Iris pigment epithelial cell (primary cell): ENCODE results near the gene UXT.
A peak's percentile ranks its signal among the peaks of the same experiment; 100 is the strongest.
"Not testable (repeated sequence)": the region's sequence is repeated elsewhere in the genome, so short reads cannot be mapped to it uniquely, and the experiment has no call there.

Source experiments
- DNase-seq: peaks from one replicate; pipeline ENCODE4 v3.0.0-alpha.2; 2011; ENCODE audit warnings: low read depth

Gene UXT, protein sequence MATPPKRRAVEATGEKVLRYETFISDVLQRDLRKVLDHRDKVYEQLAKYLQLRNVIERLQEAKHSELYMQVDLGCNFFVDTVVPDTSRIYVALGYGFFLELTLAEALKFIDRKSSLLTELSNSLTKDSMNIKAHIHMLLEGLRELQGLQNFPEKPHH

DNA sequence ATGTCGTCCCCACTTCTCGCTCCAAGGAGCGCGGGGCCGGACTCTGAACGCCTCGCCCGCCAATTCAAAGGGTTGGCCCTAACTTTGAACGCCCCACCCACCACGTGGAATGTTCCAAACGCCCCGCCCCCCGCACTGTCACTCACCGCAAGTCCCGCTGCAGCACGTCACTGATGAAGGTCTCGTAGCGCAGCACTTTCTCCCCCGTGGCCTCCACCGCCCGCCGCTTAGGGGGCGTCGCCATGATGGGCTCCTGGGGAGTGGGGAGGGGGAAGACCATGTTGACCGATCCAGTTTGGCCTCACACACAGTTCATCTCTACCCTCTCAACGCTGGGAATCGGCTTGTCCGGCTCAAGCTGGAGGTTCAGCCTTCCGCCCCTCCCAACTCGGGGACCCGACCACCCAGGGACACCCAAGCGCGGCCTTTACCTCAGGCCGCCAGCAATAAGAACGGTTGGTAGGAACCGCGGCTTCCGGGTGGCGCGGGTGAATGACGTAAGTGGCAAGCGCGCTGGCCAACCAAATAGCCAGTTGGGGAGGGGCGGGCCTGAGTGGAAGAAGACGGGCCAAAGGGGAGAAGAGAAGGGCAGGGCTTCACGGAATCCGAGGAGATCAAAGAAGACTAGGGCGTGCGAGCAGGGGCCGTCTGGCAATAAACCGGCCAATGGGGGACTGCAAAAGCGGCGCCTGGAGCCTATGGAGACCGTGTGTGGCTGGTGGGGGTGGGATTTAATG lies at the start of gene UXT:
UXT (minus strand) TSS at position 497 of the 737 bp plus-strand sequence; CDS start at position 244, 253 bp downstream.
- DNase-seq: peak; percentile 95

DNA sequence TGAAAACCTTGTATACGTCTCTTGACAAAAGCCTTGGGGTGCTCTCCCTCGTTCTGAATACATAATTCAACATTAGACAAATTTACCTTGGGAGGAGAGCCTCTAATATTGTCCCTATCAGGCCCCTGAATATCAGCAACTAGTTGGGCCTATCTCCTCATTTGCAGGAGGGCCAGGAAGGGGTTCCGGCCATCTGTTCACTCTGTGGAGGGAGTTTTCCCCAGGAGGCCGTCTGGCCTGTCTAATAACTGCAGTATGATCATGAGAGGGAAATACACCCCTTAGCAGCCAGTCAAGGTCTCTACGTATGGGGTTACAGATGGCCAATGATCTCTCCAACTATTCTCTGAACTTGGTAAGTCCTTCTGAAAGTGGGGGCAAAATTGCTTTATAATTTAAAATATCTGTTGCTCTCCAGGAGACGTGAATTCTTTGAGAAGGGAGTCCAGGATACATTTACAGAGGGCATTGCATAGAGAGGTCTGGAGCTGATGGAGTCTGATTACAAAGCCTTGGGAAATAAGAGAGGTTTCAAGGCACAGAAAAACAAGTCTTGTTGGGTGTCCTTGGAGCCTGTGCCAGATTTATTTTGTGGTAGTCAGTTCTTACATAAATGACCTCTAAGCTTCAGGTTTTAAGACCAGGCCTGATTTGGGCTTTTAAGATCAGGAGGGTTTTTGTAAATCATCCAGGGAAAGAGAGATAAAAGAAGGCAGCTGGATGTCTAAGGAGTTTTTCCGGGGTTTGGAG lies 48.2 kb upstream of the UXT start:
- DNase-seq: peak; percentile 54

DNA sequence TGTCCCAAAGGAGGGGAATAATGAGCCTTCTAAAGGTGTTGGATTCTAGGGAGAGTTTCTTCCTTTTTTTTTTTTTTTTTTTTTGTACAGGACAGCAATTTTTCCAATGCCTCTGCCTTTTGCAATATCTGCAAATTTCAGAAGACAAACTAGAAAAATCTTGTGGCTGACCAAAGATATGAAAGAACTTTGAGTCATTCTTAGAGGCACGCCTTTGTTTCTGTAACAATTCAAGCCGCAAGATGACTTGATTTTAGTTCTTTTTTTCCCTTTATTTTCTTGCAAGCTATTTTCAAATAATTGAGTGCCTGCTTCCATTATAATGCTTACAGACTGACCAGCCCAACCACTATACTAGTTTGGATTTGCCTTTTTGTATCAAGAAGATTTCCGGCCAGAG lies 47.6 kb upstream of the UXT start:
- peak; percentile 59 for DNase-seq

DNA sequence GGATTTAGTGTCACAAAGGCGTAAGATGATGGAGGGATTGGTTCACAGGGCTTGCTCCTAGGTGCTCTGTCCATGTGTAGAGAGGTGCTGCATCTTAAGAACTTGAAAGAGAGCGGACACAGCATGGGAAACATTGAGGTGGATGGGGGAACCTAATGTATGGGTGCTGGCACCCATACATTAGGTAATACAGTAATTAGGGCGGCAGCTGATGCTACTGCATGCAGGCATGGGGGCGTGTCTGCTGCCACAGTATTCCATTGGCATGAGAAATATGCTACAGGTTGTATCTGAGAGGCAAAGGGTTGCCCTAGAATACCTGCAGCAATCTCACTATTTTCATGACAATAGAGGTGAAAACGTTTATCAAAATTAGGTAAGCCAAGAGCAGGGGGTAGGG lies 45.8 kb upstream of the UXT start:
- no peak for DNase-seq

DNA sequence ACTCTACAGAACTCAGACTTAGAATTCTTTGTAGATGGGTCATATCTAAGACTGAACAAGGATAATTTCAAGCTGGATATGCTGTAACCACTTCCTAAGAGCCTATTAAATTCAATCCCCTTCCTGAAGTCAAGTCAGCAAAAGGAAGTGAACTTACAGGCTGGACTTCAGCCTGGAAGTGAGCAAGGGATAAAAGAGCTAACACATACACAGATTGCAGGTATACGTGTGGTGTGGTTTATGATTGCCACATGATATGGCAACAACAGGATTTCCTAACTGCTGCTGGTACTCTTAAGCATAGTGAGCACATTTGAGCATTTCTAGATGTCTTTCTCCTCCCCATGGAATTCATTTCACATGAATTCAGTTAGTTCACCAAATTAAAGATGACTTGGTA lies 38.2 kb upstream of the UXT start:
- DNase-seq: peak; percentile 23

DNA sequence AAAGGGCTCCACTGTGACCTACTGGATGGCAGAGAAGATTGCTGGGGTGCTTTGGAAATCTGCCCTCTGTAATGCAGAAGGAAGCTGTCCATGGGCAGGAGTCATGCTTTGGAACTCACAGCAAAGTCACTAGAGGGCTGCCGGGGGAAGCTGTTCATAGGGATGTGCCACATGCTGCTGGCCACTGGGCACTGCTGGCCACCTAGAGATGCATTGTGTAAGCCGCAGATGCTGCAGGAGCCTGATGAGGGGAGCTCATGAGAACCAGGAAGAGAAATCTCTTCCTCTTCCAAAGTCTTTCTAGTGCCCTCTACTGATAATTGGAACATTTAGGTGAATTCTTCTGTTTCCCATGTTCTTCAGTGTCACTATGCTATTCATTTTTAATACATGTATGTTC lies 31.2 kb upstream of the UXT start:
- DNase-seq: no peak

DNA sequence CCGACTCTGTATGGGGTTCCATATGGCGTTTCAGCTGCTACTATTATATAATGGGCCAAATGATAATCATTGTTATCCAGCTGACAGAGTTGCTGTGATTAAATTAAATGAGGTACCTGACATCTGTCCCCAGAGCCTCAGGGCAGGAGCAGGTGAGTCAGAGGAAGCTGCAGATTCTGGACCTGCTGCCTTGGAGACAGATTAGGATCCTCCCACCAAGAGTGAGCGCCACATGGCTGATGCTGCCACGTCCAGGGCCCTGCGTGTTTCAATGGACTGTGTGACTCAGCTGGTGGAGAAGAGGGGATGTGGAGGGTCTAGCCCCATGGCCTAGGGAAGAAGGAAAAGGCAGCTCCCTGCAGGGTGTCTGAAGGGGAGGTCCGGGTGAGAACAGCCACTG lies 28.3 kb upstream of the UXT start:
- no peak for DNase-seq

DNA sequence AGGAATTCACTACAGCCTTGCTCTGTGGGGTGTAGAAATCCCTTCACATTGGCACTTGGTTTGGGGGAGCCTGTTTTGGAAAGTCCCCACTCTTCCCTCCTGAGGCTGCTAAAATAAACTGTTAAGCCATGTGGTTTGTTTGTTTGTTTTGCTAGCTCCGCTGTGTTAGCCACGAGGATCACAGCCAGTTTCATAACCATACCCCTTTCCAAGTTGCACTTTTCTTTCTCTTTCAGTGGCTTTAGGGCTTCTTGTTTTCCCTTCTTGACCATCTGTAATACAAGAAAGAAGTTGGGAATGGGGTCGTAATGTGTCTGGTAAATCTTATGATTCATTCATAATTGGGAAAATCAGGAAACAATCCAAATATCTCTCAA lies 24.8 kb upstream of the UXT start:
- DNase-seq: peak; percentile 47

DNA sequence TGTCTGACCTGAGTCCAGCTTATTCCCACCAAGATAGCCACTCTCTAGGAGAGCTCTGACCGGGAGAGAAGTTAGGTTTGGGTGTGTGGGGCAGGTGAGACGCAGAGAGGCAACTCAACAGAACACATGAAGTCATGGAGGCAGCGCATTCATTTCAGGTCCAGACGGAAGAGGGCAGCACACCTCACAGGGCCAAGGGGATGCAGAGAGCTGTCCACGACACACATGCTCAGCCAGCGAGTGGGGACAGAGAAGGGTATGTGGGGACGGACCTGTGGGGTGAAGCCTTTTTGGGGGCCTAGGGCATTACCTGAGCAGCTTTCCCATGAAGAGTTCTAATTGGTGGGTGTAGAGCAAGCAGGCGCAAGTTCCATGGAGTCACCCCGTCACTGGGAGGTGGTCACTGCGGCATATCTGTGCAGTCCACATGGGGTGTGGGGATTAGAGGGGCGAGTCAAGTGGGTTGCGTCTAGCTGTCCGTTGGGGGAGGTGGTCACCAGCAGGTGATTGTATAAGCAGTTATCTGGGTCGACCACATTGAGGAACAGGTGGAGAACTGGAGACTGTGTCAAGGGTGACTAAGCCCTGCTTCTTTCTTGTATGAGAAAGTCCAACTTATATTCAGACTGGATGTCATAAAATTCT lies 24.3 kb upstream of the UXT start:
- DNase-seq: no peak

DNA sequence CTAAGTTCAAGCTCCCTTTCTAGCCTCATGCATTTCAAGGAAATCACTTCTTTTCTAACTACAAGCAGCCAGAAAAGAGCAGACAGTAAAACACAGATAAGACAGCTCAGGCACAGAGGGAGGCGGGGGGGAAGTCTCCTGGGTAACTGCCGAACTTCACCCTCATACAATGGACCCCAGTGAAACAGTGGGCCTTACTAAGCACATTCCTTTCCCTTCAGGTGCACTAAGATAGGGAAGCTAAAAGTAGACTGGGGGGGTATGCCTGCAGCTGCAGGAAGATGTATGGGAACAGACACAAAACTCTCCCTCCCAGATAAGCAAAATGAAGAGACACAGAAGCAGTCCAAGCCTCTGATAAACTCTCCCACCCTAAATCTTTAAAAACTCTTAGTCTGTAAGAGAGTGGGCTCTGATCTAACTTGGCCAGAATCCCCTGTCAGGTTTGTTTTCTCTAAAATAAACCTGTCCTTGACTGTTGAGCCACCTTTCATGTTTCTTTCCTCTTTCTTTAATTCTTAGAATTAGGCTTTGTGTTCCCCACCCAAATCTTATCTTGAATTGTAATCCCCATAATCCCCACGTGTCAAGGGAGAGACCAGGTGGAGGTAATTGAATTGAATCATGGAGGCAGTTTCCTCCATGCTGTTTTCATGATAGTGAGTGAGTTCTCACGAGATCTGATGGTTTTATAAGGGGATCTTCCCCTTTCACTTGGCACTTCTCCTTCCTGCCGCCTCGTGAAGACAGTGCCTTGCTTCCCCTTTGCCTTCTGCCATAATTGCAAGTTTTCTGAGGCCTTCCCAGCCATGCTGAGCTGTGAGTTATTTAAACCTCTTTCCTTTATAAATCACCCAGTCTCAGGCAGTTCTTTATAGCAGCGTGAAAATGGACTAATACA lies 17.2 kb upstream of the UXT start:
- not testable (repeated sequence) for DNase-seq

DNA sequence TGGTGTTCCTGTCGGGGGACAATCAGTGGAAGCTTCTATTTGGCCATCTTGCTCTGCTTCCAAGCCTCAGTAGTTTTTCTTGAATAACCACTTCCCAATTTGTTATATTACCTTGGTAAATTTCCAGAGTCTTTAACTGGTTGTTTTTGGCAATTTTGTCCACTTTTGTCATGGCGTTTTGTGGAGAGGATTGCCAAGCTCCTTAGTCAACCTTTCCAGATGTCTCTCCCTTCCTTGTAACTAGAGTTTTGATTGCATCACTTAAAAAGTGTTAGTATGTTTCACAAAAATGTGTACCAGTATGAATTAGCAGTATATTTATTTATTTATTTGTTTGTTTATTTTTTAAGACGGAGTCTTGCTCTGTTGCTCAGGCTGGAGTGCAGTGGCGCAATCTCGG lies 15.8 kb upstream of the UXT start:
- DNase-seq: no peak

DNA sequence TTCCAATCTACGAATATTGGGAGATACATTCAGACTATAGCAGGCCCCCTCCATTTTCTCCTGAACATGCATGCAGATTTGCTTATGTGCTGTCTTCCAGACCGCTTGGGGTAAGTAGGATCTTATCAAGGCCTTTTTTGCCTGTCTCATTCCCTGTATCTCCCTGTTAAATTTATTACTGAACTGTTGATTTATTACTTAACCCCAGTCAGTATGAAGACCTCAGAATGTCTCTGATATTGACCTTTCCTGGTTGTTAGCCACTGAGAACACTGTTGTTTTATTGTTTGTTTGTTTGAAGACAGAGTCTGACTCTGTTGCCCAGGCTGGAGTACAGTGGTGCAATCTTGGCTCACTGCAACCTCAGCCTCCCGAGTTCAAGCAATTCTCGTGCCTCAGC lies 6.8 kb upstream of the UXT start:
- not testable (repeated sequence) for DNase-seq

DNA sequence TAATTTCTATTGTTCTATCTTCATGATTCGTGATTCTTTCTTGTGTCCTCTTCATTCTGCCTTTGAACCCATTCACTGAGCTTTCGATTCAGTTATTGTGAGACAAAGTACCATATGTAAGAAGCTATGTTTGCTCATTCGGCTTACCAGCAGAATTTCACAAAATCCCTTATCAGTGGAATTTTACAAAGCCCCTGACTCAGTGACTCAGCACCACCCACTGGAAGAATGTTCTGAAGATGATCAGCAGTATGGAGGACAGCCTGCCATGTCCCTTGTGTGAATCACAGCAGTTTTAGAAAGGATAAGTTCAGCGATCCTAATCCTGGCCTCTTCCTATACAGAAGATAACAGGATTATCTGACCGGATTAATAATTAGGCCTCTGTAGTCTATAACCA lies 5.8 kb upstream of the UXT start:
- DNase-seq: peak; percentile 72

DNA sequence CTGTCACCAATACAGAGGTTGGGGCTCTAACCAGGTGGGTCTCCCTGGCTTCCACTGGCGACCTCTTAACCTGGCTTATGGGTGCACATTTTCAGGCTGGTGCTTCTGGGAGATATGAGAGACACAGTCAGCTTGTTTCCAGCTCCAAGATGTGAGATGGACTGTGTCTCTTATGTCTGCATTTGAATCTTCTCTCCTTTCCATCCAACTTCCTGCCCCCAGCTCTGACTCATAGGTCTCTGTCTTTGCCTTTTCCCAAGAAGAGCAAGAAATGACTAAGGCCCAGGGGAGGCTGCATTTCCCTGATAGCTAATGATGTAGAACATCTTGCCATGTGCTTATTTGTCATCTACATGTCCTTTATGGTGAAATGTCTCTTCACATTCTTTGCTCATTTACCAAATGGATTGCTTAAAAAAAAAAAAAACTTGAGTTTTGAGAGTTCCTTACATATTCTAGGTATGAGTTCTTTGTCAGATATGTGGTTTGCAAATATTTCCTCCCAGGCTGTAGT lies 3.2 kb upstream of the UXT start:
- peak; percentile 94 for DNase-seq

DNA sequence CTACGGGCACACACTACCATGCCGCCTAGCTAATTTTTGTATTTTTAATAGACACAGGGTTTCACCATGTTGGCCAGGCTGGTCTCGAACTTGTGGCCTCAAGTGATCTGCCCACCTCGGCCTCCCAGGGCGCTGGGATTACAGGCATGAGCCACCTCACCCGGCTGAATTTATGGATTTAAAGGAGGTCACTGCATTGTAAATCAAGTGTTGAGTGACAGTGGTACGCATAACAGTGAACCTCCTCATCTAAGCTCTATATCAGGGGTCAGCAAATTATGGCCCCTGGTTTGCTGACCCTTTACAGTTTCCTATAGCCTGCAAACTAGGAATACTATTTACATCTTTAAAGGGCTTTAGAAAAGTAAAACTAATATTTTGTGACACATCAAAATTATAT lies 2.6 kb upstream of the UXT start:
- DNase-seq: no peak

DNA sequence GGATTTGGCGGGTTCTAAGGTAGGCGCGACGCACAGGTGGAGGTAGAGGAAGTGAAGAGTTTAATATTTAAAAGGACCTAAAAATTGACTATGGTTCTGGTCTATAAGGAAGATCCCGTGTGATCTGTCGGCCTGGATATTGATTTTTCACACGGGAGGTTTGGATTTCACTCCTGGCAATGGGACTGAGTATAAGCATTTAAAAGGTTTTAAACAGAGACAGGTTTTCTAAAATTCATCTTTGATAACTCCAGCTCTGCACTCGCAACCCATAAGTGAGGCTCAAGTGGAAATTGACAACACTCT lies 394 bp upstream of the UXT start:
- no peak for DNase-seq

DNA sequence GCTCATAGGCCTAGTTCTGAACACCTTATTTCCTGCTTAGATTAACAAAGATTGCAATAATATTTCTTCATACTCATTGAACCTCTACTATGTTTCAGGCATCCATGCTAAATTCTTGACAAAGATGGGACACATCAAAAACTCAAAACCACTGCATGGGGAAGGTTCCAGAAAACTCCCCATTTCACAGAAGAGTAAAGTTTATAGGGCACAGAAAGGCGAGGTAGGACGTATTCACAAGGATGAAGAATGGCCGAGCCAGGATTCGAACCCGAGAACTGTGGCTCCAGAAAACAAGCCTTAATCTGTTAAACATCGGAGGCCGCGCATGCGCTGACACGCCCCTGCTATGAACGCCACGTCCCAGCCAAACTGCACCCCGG lies 688 bp downstream of the UXT start:
- DNase-seq: no peak

DNA sequence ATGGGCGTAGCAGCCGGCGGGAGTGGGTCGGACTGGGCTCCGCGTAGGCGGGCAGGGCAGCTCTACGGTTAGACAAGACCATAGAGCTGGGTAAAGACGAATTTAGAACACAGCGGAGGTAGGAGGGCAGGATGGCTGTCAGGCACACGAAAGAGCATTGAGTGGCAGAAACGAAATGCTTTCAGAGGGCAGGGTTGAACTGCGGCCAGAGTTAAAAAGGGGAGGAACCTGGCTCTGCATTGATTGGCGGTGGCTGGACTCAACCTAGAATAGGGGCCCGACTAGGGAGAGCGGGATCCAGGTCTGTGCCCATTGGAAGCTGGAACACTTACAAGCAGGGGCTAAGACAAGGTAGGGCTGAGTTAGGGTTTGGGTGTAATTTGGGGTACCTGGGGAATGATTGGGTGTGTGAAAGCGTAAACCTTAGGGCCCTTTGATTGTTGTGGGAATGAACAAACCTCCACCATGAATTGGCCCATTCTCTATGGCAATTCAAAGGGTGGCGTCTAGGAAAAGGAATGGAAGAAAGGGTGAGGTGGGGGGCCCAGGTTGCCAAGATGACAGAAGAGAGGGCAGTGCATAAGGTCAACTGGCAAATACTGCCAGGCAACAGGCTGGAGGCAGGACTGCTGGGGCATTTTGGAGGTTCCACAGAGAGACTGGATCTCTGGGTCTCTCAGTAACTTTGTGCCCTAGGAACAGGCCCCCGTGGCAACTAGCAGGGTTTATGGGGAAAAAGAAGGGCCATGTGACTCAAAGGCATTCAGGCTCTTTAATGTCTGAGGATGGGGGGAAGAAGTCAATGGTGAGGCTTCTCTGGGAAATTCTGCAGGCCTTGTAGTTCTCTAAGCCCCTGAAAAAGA lies 7.7 kb downstream of the UXT start:
- no peak for DNase-seq

DNA sequence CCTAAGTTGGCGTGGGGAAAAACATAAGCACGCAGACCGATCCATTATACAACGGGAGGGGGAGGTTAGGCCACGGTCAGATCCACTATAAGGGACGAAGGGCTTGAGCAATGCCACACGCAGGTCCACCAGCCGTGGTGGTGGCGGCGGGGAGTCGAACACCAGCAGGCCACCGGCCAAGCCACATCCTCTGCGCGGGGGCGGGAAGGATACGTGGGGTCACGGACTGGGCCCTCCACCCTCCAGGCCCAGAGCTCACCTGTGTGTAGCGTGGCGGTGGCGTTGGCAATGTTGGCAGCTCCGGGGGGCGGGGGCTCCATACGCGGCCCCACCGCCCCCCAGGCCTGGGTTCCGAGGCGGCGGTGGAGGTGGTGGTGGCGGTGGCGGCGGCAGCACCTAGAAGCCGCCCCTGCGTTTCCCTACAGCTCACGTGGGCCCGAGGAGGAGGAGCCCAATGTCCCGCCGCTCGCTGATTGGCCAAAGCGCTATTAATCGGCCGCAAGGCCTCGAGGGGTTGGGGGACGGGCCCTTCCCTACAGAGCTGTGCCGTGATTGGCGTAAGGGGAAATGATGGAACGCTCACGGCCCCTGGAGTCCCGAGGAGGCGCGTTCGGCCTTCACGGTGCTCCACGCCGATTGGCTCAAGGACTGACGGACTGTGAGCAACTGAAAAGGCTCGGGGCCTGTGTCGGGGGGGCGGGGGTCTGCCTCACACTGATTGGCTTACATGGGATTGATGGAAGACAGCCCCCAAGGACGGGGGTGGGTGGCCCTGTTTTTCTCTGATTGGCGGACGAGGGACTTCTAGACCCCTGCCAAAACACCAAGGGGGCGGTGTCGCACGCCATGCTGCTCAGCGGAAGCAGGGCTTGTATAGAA lies 8.6 kb downstream of the UXT start, which contains the start of gene ELK1:
ELK1 (minus strand) TSS at position 400 of the 879 bp plus-strand sequence. CDS start 9,122 bp downstream, outside the sequence.
- peak; percentile 99 for DNase-seq

DNA sequence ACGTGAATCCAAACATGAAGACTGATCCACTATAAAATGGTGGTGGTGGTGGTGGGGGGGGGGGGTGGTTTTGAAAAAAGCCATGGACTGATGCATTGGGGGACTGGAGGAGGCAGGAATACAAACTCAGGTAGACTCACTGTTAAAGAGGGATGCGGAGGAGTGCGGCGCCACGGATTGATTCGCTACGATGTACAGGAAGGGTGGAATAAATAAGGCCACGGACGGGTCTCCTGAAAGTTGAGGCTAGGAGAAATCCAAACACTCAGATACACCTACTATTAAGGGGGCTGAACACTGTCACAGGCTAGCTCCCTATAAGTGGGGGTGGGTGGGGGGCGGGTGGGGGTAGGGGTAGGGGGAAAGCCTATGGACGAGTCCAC lies 9.2 kb downstream of the UXT start:
- DNase-seq: no peak
